Fibroblast of the aortic adventitia (primary cell): Measurements from ENCODE around the gene PACS2. TPM values are rescaled to one million over a fixed set of nuclear protein-coding genes. Genes with fewer than 3 reads are reported as not detected.

ENCODE experiments used
- DNase-seq: peaks from one replicate; pipeline ENCODE4 v3.0.0-alpha.2; 2010; ENCODE audit warnings: low read depth
- H3K4me3 ChIP-seq: 2 replicates; pipeline ENCODE4 v1.5.1; 2011; ENCODE audit warnings: low read depth, mild to moderate bottlenecking, control low read depth, low read length, moderate library complexity
- CTCF ChIP-seq: IDR thresholded peaks from 2 replicates; pipeline ENCODE4 v1.5.1; 2011; ENCODE audit warnings: mild to moderate bottlenecking, low read length, control low read depth, inconsistent platforms; ENCODE audit not compliant: insufficient read depth
- total RNA-seq: library from RNA; depleted of rRNA; stranded (reverse); fragments of >200 nt; gene quantifications from 2 replicates; pipeline ENCODE4 v1.2.3, GENCODE V29; 2012; ENCODE audit warnings: low replicate concordance

Gene PACS2
- total RNA-seq, 1 donor, result 48.6 TPM

GRCh38 chr14:105416671-105417070, 102.1 kb downstream of the PACS2 start:
- no peak overlapping the region for H3K4me3 ChIP-seq
- no peak for TF ChIP-seq CTCF
- DNase-seq, result no peak

DNA sequence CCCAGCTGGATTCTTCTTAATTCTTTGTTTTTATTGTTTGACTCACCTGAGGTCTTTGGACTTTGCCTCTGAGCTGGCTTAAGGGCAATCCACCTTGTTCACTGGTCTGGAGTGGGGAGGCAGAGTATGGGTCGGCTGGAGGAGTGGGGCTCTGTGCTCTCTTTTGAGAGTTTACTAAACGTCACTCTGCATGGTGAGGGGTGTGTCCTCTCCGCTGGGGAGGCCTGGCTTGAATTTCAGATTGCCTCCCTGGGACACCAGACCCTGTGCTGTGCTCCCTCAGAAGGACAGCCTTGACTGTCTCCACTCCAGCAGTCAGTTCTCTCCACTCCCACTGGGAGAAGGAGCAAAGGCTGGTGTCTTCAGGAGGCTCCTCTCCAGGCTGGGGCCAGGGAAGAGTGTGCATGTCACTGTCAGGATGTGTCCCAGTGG, 103.2 kb downstream of the PACS2 start:
- no peak overlapping the region for H3K4me3 ChIP-seq
- no peak for DNase-seq

DNA sequence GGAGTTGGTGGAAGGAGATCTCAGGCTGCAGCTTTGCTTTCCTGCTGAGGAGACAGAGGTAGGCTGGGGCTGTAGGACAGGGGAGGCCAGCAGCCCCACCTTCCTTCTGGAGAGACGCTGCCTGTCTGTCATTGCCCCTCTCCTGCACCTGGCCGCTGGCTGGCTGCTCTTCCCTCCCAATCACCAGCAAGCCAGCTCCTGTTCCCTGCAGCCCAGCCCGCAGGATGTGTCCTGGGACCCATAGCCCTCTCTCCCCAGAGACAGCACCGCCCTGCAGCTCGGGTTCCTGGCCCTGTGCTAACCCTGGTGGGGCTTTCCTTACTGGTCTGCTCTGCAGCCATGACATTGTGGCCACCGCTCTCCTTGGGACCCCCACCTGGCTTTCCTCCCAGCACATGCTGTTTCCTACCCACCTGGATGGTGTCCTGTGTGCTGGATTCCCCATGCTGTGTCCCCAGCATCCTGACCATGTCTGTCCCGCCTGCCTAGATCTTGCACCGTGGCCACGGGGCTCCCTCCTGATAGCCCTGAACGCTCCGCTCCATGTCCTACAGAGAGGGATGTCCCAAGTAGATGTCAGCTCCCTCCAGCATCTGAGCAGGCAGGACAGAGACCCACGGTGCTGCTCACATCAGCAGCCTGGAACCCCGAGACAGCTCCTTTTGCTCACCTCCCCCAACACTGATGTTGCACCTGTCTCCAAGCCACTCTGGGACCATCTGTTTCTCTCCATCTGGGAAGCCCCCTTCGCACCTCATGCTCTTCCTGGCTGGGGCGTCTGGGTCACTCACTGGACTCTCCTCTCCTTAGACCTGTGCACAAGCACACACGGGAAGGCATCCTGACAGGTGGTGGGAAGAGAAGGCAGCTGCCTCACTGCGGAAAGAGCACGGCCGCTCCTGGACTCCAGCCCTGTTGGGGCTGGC, 104.0 kb downstream of the PACS2 start:
- H3K4me3 ChIP-seq, result peak overlapping the region; percentile 80
- no peak for TF ChIP-seq CTCF
- no peak for DNase-seq

More for the DNA sequence above, 103.2 kb downstream of the PACS2 start:
- no peak for TF ChIP-seq CTCF

GRCh38 chr14:105419195-105420091, 104.9 kb downstream of the PACS2 start, which contains the start of gene MTA1:
TSS of gene MTA1 (plus strand) at chr14:105419827. CDS start at chr14:105420036, 209 bp downstream.
- no peak for TF ChIP-seq CTCF
- no peak for DNase-seq
- peak within 1 kb of the TSS; percentile 80 for H3K4me3 ChIP-seq

GRCh38 chr14:105420101-105420973, 105.8 kb downstream of the PACS2 start:
- TF ChIP-seq CTCF, result no peak
- DNase-seq, result no peak
- H3K4me3 ChIP-seq, result peak overlapping the region; percentile 80
